ENCODE measurements around the gene RNF8.
A peak's percentile ranks its signal among the peaks of the same experiment; 100 is the strongest.

RNF8 gene

GRCh38 chr6:37359039-37359438 is 5.3 kb downstream of the RNF8 start:
- DNase-seq (ENCODE audit: low spot score) = no peak

GRCh38 chr6:37362101-37362828 is 8.5 kb downstream of the RNF8 start:
- DNase-seq (ENCODE audit: low spot score) = no peak

DNA sequence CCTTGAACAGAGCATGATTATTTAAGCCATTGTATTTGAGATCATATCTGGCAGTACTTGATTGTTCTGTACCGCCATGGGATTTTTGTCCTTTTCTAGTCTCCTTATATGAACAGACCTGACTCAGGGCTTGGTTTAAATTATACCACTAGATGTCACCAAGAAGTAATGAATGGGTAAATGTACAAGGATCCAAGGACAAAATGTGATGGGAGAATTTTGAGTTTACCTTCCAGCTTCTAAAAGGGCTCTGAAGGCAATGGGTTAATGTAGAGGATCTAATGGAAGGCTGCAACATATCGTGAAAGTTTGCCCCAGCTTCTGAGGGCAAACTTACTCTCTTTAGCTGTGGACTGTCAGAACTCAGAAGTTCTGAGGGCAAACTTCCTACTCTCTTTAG is 12.0 kb downstream of the RNF8 start:
- peak; percentile 2 for DNase-seq (ENCODE audit: low spot score)

DNA sequence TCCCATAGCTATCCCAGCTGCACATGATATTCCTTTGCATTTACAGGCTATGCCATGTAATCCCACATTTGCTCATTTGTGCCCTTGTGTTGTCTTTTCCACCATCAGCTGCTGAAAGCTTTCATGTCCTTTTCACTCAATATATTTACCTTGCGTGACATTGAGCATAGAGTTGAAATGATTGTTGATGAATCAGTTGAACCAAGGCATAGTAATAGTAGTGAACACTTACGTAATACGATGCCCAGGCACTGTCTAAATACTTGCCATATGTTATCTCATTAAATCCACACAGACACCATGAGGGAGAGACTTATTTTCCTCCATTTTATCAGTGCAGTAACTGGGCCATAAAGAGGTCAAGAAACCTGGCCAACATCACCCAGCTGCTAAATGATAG is 13.1 kb downstream of the RNF8 start:
- no peak for DNase-seq (ENCODE audit: low spot score)

DNA sequence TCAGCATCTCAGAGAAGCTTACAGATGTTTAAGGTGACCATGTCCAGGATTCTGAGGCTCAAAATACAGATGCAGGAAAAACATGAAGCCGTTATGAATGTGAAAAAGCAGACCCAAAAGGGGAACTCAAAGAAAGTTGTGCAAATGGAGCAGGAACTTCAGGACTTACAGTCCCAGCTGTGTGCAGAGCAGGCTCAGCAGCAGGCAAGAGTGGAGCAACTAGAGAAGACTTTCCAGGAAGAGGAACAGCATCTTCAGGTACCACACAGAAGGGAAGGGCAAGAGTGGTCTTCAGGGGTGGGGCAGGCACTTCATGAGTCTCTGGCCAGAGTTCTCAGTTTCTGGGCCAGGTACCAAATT is 15.2 kb downstream of the RNF8 start:
- no peak for DNase-seq (ENCODE audit: low spot score)

- no peak for DNase-seq (ENCODE audit: low spot score)
Measured at GRCh38 chr6:37369321-37370201, 15.8 kb downstream of the RNF8 start.

GRCh38 chr6:37371154-37372083 is 17.6 kb downstream of the RNF8 start:
- DNase-seq (ENCODE audit: low spot score) = no peak

DNA sequence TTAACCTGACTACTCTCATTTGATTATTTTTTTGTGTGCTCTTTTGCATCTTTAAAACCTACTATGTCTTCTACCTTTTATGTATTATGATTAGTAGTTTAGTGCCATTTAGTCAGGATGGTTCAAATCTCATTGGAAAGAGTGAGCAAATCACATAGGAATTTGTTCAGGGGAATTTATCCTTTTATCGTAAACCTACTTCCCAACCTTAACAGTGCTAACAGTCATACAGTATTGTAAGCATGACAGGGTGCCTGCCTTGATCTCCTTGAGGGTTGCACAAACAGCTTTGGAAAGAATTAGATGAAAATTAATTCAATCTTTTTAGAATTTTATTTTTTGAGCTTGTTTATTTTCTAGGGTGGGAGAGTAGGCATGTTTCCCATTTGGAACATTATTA is 18.3 kb downstream of the RNF8 start:
- no peak for DNase-seq (ENCODE audit: low spot score)

GRCh38 chr6:37373822-37374471 is 20.2 kb downstream of the RNF8 start:
- no peak for DNase-seq (ENCODE audit: low spot score)

DNA sequence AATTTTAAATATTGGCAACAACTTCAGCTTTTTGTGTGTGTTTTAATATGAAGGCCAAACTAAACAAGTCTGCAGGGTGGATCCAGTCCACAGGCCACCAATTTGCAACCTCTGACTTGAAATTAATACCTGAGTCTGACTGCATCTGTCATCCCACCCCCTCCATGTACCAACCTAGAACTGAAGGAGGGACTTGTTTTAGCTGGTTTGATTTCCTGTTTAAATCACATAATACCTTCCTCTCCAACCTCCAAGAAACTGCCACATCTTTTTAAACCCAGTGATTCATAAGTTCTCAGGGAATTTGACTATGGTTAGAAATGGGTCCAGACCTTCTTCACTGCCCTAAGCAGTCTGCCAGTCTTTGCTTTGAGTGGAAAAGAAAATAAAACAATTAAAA is 21.6 kb downstream of the RNF8 start:
- no peak for DNase-seq (ENCODE audit: low spot score)

DNA sequence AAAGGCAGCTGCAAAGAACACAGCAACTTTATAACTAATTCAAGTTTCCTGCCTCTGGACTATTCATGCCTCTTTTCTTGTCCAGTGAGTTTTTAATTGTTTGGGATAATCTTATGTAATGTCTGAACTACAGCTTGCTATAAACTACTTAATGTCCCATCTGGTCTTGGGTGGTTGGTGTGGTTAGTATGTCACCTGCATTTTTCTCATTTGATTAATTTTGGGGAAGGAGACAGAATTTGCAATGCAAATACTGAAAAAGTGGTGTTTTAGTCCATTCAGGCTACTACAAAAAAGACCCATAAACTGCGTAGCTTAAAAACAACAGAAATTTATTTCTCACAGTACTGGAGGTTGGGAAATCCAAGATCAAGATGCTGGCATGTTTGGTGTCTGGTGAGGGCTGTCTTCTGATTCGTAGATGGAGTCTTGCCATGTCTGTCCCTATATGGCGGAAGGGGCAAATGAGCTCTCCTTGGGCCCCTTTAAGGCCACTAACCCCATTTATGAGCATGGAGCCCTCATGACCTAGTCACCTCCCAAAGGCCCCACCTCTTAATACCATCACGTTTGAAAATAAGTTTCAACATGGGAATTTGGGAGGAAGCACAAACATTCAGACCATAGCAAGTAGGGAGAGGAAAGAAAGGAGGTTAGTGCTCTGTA is 22.4 kb downstream of the RNF8 start:
- DNase-seq (ENCODE audit: low spot score) = no peak

- DNase-seq (ENCODE audit: low spot score) = peak; percentile 72
Measured at GRCh38 chr6:37381579-37381978, 27.8 kb downstream of the RNF8 start.

DNA sequence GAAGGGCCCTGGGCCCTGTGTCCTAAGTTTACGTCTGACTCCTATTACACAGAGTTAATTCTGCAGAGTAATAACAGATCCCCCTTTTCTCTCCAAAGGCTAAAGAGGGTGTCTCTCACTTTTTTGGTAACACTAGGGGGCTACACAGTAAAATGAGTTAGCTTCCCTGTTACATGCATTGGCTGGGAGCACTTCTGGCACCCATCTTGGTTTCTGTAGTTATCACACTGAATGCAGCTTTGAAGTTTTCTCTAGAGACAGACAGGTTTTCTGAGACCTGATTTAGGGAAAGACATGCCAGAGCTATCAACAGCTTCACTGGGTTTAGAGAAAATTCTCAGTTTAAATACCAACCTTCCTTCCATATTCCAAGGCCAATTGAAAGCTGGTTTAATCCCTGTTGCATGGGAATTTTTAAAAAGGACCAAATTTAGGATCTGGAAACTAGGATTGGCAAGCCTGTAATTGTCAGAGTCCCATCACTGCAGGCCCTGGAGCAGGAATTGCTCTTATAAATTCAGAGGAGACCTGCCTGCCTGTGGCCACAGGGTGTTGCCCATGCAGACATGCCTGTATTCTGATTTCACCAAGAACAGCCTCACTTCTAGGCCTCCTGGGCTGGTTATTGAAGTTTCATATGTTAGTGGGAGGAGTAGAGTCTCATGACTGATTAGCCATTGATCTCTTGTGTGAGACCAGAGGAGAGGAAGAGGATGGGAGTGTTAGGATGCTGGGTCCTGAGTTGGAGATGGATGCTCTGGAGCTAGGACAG is 29.4 kb downstream of the RNF8 start:
- no peak for DNase-seq (ENCODE audit: low spot score)

- no peak for DNase-seq (ENCODE audit: low spot score)
Measured at GRCh38 chr6:37388578-37388977, 34.8 kb downstream of the RNF8 start.

DNA sequence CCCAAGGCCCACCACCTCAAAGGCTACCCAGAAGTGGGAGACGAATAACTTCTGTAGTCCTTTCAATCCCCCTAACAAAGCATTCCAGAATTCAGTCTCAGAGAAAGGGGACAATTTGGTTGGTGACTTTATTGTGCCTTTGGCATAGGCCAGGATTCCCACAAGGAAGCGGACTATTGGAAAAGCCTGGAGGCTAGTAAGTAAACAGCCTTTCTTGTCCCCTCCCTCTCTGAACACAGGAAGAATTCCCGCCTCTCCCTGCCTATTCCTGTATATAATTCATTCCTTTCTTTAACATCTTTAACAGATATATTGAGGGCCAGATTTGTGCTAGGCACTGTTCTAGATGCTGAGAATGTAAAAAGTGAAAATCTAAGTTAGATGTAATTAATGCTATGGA is 36.1 kb downstream of the RNF8 start:
- DNase-seq (ENCODE audit: low spot score) = no peak

- DNase-seq (ENCODE audit: low spot score) = no peak
Measured at GRCh38 chr6:37391120-37391519, 37.3 kb downstream of the RNF8 start.

DNA sequence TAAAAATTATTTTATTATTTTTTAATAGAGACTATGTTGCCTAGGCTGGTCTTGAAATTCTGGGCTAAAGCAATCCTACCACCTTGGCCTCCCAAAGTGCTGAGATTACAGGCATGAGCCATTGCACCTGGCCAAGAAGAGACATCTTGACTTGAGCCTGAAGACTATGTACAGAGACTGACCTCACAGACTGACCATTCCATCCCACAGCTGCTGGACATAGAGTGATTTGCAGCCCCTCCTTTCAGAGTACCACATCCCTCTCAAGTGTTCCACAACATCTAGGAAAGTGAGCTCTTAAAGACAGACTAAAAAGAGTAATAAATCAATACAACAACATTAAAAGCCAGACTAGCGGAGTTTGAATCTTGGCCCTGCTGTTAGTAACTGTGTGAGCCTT is 39.0 kb downstream of the RNF8 start:
- no peak for DNase-seq (ENCODE audit: low spot score)

DNA sequence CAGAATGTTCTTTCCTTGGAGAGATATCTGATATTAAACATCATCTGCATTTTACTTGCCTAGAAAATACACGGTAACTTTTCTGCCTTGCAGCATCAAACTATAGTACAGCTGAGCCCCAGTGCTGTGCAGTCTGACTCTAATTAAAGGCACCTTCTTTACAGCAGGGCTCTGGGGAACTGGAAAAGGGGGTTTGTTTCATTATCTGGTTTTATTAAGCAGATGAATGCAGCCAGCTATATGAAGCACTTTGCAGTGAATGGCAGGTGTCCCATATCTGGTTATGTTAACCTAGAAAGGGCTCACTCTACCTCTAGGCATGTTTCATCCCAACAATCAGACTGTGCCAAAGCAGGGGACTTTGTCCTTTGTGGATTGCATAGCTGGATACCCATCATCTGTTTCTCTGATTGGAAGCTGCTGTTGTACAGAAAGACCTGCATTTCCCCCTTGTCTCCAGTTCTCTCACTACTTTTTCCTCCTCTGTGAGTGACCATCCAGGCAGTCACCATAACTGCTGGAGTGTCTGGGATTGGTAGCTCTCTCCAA is 39.7 kb downstream of the RNF8 start:
- DNase-seq (ENCODE audit: low spot score) = no peak

DNA sequence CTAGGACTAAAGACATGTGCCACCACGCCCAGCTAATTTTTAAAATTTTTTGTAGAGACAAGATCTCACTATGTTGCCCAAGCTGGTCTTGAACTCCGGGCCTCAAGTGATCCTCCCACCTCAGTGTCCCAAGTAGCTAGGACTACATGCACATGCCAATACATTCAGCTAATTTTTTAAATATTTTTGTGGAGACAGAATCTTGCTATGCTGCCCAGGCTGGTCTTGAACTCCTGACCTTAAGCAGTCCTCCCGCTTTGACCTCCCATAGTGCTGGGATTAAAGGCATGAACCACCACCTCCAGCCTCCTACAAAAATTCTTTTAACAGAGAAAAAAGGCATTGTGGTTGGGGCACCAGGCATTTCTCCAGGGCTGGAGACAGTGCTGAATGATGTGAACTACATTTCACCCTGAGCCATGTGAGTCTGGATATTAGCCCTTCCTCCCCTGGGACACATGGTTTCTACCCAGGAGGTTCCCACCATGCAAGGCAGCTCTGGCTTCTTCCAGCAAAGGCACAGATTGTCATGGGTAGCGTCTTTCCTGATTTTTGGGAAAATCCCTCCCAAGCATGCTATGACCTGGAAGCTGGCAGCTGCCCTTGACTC is 42.9 kb downstream of the RNF8 start:
- DNase-seq (ENCODE audit: low spot score) = no peak

GRCh38 chr6:37399131-37399530 is 45.3 kb downstream of the RNF8 start:
- DNase-seq (ENCODE audit: low spot score) = no peak
